ELF-1 (cell line): ENCODE results near the gene RGS1.

Source experiments
- DNase-seq: peaks from one replicate; pipeline ENCODE4 v3.0.0-alpha.2; 2016; ENCODE audit warnings: low read depth, low spot score

RGS1 gene

GRCh38 chr1:192581131-192581927, 5.8 kb downstream of the RGS1 start:
- no peak for DNase-seq

GRCh38 chr1:192584866-192585265, 9.3 kb downstream of the RGS1 start:
- no peak for DNase-seq

GRCh38 chr1:192587386-192588266, 12.1 kb downstream of the RGS1 start:
- no peak for DNase-seq

DNA sequence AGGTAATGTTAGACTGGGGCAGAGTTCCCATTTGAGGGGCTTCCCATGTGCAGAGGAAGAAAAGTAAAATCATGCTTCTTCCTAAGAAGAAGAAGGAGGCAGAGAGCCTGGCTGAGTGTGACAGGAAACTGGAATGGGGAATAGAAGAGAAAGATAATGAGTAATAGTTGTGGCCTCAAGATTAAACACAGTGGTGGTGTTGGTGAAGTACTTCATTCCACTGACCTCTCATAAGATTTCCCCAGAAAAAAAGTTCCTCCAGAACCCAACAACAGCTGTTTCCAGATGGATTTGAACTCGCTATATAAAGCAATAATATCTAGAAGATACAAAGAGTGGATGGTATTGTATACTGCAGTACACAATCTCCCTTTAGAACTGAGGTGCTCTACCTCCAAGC, 13.0 kb downstream of the RGS1 start:
- no peak for DNase-seq

GRCh38 chr1:192589813-192590212, 14.2 kb downstream of the RGS1 start:
- DNase-seq: no peak

DNA sequence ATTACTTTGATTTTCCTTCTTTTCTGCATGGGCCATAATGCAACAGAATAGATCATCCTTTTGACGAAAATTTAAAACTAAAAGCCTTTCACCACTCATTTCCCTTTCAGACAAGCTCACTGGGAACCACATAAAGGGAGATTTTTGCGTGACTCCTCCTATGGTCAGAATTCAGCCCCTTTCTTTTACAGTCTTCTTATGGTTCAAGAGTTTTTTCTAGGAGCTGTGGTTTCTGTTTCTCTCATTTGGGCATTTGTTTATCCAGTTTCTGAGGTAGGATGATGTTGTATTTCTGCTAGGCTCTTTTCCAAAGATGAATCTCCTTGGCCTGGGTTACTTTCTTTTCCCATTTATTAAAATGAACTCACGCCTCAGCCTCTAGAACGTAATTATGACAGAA, 16.9 kb downstream of the RGS1 start:
- DNase-seq: no peak

GRCh38 chr1:192592981-192593708, 17.6 kb downstream of the RGS1 start:
- DNase-seq: no peak

DNA sequence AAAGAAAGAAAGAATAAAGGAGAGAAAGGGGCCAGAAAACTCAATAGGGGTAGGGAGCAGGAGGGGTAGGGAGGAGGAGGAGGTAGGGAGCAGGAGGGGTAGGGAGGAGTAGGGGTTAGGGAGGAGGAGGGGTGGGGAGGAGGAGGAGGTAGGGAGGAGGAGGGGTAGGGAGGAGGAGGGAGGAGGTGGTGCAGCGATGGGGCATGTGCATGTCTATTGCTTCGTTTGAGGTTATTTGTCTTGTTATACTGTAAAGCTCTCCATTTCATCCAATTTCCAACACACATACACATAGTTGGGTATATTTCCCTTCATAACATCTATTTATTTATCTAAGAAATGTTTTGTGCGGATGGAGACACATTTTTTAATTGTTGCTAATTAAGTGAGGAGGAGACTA, 19.7 kb downstream of the RGS1 start:
- no peak for DNase-seq

- no peak for DNase-seq
Observed at GRCh38 chr1:192598589-192598988, 23.0 kb downstream of the RGS1 start.

- DNase-seq: no peak
Observed at GRCh38 chr1:192600275-192600674, 24.7 kb downstream of the RGS1 start.

DNA sequence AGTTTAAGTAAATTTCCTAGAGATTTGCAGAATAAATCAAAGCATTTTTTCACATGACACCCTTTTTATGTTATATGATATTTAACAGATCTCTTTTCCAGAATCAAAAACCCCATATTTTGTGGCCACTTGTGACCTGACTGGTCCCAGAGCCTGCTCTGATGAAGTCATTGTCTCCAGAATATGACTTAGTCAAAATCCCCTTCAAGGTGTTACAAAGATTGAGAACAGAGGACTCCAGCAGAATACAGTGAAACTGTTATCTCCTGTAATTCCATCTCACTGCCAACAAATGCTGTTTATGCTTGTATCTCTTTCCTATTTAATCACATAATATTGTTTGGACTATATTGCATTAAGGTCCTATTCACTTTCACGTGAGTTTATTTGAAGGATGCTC, 25.6 kb downstream of the RGS1 start:
- DNase-seq: no peak

DNA sequence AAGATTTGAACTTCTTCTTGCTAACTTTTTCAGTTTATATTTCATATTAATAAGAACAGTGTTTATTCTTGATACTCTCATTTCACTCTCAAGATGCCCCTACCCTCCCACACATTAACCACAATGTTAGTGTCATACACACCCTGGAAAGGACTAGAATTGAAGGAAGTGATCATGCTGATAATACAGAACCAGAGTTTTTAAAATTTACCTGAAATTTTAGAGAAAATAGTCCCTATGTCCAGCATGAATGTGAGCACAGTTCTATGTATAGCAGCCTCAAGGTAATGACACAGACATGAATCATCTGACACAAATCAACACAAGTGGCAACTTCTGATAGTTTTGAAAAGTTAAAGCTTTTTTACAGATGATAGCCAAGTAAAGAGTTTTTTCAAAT, 26.0 kb downstream of the RGS1 start:
- DNase-seq: no peak

DNA sequence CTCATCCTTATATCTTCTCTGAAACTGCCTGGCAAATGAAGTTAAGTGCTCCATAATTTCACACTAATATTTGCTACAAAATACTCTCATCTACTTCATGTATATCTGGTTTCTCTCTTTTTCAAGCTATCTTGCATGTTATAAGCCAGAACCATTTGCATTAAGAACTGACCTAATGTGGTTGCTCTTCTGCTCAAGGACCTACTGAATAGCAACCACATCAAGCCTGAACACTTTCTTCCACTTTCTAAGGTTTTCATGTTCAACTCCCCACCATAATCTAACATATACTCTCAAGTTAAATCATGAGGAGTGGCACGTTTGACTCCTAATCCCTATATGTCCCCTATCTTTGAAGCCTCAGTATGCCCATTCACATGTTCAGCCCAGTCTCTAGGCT, 27.2 kb downstream of the RGS1 start:
- no peak for DNase-seq

DNA sequence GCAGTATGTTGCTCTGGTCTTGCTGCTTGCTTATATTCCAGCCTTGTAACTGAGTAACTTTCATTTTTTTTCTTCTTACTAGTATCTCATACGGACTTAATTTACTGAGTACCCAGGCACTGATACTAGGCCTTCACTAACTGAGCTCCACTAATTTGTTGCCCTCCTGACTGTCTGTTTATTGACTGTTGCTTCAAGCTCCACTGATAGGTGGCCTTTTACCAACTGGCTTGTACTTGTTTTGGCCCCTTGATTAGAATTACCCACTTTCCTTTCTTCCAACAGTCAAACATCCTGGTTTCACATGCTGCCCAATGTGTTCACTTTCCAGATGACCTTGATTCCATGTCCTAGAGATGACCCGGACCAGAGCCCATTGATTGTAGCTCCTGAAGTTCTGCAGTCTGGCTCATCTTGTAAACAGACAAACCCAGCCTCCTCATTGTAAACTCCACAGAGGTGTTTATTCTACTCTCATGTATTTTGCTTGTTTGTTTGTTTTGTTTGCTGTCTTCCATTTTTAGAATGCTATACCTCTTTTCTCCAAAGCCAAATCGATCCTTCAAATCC, 27.7 kb downstream of the RGS1 start:
- no peak for DNase-seq

GRCh38 chr1:192604979-192605620, 29.5 kb downstream of the RGS1 start:
- DNase-seq: no peak

DNA sequence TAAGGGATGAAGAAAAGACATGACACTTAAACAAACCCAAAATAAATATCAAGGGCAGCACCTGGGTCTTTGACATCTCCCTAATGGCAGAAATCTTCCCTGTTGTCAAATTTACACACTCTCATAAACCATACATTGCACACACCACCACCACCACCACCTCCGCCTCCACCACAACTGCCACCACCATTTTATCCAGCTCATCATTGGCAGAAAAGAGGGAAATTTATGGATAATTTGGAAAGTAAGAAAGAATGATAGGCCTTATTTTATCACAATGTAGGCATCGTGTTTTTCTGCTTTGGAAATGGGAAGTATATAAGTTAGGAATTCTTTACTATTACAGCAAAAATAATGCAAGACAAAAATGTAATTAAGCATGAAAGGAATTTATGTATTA, 33.1 kb downstream of the RGS1 start:
- DNase-seq: no peak

- DNase-seq: no peak
Observed at GRCh38 chr1:192609110-192610079, 33.8 kb downstream of the RGS1 start.

DNA sequence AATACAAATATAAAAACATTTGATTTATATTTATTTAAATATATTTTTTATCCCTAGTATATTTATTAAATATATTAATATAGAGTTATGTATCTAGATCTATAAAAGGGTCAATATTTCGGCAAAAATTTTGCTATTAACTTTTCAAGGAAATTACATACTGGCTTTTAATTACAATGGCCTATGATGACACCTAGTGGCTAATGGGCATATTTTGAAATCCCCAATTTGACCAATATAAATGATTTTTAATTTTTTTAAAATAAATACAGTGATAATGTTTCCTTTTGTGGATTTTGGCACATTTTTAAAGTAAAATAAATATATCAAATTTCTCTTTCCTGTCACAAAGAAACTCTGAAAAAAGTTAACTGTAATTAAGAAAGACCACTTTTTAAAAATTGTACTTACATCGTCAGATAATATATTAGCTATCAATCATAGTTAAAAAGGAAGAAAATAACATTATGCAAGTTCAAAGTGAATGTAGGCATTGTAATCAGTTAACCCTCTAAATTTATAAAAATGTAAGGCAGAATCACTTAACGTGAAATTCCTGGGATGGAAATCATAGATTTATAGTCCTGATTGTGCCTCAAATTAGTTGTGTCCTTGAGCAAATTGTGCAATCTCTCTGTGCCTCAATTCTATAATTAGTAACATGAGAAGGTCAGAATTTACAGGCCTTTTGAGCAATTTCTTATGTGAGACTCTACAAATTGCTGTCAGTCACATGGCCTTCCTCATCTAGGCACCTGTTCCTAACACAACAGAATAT, 34.7 kb downstream of the RGS1 start:
- DNase-seq: no peak

GRCh38 chr1:192615055-192615454, 39.5 kb downstream of the RGS1 start:
- no peak for DNase-seq
